ENCODE results near the gene MACROD2.

MACROD2 gene

DNA sequence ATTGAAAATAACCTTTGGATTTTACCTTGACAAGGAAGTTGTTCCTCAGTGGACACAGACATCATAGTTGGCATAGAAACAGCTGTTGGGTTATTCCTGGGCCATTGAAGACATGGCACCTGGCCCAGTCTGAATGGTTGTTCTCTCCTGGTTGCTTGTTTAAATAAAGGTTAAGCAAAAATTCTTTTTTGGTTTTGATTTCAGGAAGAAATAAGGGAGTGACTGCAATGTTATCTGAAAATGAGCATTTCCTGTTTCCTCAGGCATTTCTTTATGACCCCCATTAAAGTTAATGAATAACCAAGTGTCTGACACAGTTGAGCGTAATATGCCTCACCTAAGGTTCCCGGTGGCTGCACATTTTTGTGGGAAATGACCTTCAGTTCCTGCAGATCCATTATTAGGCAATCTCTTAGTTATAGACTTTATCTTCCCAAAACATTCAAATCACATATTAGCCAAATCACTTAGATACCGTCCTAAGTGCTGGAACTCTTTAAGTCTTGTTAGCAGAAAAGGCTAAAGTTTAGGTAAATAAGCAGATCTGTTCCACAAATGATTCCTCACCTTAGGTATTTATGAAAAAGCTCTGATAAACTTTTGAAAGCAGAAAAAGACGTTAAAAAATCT lies 990.8 kb downstream of the MACROD2 start:
- no peaks in the 10 kb centered on the region for H3K9me3 ChIP-seq (ENCODE audit: control insufficient read depth, low read length)

GRCh38 chr20:14986656-14987055 lies 991.3 kb downstream of the MACROD2 start:
- TF ChIP-seq, protein P1, sequence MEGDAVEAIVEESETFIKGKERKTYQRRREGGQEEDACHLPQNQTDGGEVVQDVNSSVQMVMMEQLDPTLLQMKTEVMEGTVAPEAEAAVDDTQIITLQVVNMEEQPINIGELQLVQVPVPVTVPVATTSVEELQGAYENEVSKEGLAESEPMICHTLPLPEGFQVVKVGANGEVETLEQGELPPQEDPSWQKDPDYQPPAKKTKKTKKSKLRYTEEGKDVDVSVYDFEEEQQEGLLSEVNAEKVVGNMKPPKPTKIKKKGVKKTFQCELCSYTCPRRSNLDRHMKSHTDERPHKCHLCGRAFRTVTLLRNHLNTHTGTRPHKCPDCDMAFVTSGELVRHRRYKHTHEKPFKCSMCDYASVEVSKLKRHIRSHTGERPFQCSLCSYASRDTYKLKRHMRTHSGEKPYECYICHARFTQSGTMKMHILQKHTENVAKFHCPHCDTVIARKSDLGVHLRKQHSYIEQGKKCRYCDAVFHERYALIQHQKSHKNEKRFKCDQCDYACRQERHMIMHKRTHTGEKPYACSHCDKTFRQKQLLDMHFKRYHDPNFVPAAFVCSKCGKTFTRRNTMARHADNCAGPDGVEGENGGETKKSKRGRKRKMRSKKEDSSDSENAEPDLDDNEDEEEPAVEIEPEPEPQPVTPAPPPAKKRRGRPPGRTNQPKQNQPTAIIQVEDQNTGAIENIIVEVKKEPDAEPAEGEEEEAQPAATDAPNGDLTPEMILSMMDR (IDR thresholded peaks at IDR 0.05), result no peak
- Histone ChIP-seq H2AFZ (no peak overlapping the region), H3K36me3 (ENCODE audit: control insufficient read depth, insufficient read depth, low read length) (no peaks in the 10 kb centered on the region), H3K4me3 (ENCODE audit: low read depth, low read length) (no peak overlapping the region), H3K4me2 (ENCODE audit: low read length) (no peak overlapping the region), H3K79me2 (no peaks in the 10 kb centered on the region), H3K27ac (no peak overlapping the region), H3K27me3 (ENCODE audit: control insufficient read depth, insufficient read depth, low read length) (no peaks in the 10 kb centered on the region), H3K9ac (no peak overlapping the region), H3K4me1 (no peaks in the 10 kb centered on the region), H3K9me3 (ENCODE audit: control insufficient read depth, low read length) (no peaks in the 10 kb centered on the region)

More for the DNA sequence above, 990.8 kb downstream of the MACROD2 start:
- no peak overlapping the region for H2AFZ ChIP-seq
- peak overlapping the region; percentile 2 for H3K4me2 ChIP-seq (ENCODE audit: low read length)
- H3K4me1 ChIP-seq, result no peaks in the 10 kb centered on the region
- no peak overlapping the region for H3K4me3 ChIP-seq (ENCODE audit: low read depth, low read length)
- no peaks in the 10 kb centered on the region for H3K36me3 ChIP-seq (ENCODE audit: control insufficient read depth, insufficient read depth, low read length)
- H3K79me2 ChIP-seq, result no peaks in the 10 kb centered on the region
- no peak overlapping the region for H3K27ac ChIP-seq
- no peaks in the 10 kb centered on the region for H3K27me3 ChIP-seq (ENCODE audit: control insufficient read depth, insufficient read depth, low read length)
- TF ChIP-seq, protein P1 (IDR thresholded peaks at IDR 0.05), result no peak
- H3K9ac ChIP-seq, result no peak overlapping the region

GRCh38 chr20:14989535-14990290 lies 994.4 kb downstream of the MACROD2 start:
- TF ChIP-seq, protein P1 (IDR thresholded peaks at IDR 0.05), result no peak
- Histone ChIP-seq H2AFZ (no peak overlapping the region), H3K9ac (no peak overlapping the region), H3K27me3 (ENCODE audit: control insufficient read depth, insufficient read depth, low read length) (no peaks in the 10 kb centered on the region), H3K36me3 (ENCODE audit: control insufficient read depth, insufficient read depth, low read length) (no peaks in the 10 kb centered on the region), H3K9me3 (ENCODE audit: control insufficient read depth, low read length) (no peaks in the 10 kb centered on the region), H3K27ac (no peak overlapping the region), H3K79me2 (no peaks in the 10 kb centered on the region), H3K4me3 (ENCODE audit: low read depth, low read length) (no peak overlapping the region), H3K4me1 (no peaks in the 10 kb centered on the region), H3K4me2 (ENCODE audit: low read length) (no peak overlapping the region)

DNA sequence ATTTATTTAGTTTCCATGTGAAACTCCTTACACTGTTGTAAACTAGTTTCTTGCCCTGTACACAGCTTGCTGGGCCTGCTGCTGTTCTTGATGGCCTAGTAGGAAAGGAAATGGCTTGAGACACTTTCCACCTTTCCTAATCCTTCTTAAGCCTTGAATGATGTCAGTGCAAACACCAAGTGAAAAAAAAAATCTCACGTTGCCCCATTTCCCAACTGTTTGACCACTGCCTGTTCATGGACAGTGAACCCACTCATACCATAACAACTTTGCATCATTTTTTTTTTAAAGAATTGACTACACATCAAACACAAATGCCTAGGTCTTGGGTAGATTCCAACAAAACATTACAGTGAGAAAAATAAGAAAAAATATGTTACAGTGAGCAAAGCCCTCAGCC lies 995.7 kb downstream of the MACROD2 start:
- no peaks in the 10 kb centered on the region for H3K36me3 ChIP-seq (ENCODE audit: control insufficient read depth, insufficient read depth, low read length)
- no peaks in the 10 kb centered on the region for H3K4me1 ChIP-seq
- no peak overlapping the region for H3K27ac ChIP-seq
- H3K4me2 ChIP-seq (ENCODE audit: low read length), result no peak overlapping the region
- no peaks in the 10 kb centered on the region for H3K79me2 ChIP-seq
- no peak overlapping the region for H3K4me3 ChIP-seq (ENCODE audit: low read depth, low read length)
- H3K9ac ChIP-seq, result no peak overlapping the region
- no peak overlapping the region for H2AFZ ChIP-seq
- no peaks in the 10 kb centered on the region for H3K9me3 ChIP-seq (ENCODE audit: control insufficient read depth, low read length)
- H3K27me3 ChIP-seq (ENCODE audit: control insufficient read depth, insufficient read depth, low read length), result no peaks in the 10 kb centered on the region
- TF ChIP-seq, protein P1 (IDR thresholded peaks at IDR 0.05), result no peak

All from parathyroid adenoma (tissue), 2 donors.